Epithelial cell of prostate (primary cell): Measurements from ENCODE around the gene NRM.
"Not testable (repeated sequence)": the region's sequence is repeated elsewhere in the genome, so short reads cannot be mapped to it uniquely, and the experiment has no call there.

Source experiments
- DNase-seq: peaks from one replicate; pipeline ENCODE4 v3.0.0-alpha.2; 2011; ENCODE audit warnings: low read depth, low spot score
- H3K27ac ChIP-seq: fragments of 450-650 bp; 2 replicates; pipeline ENCODE4 v1.5.1; 2017; ENCODE audit warnings: mild to moderate bottlenecking

The NRM gene

GRCh38 chr6:30721198-30722024 is 30.6 kb upstream of the NRM start:
- peak overlapping the region; percentile 95 for H3K27ac ChIP-seq
- no peak for DNase-seq

GRCh38 chr6:30720738-30721197 is 30.0 kb upstream of the NRM start:
- H3K27ac ChIP-seq: peak overlapping the region; percentile 95
- DNase-seq: no peak

GRCh38 chr6:30719791-30720737 is 29.3 kb upstream of the NRM start, which contains the start of gene TUBB:
TUBB (plus strand) TSS chr6:30720352; CDS start chr6:30720507, 155 bp downstream.
- H3K27ac ChIP-seq: peak within 1 kb of the TSS; percentile 95
- peak; percentile 88 for DNase-seq

- peak overlapping the region; percentile 95 for H3K27ac ChIP-seq
- no peak for DNase-seq
Measured at GRCh38 chr6:30719356-30719755, 28.6 kb upstream of the NRM start.

GRCh38 chr6:30717845-30718720 is 27.3 kb upstream of the NRM start:
- DNase-seq: not testable (repeated sequence)
- H3K27ac ChIP-seq: peak overlapping the region; percentile 95

GRCh38 chr6:30717129-30717844 is 26.5 kb upstream of the NRM start, which contains the start of gene MDC1:
MDC1 (minus strand) TSS chr6:30717281; CDS start chr6:30715175, 2,106 bp downstream.
- peak within 1 kb of the TSS; percentile 95 for H3K27ac ChIP-seq
- peak; percentile 100 for DNase-seq

- DNase-seq: no peak
- H3K27ac ChIP-seq: peak overlapping the region; percentile 95
Measured at GRCh38 chr6:30716879-30717128, 26.0 kb upstream of the NRM start.

GRCh38 chr6:30714263-30714662 is 23.5 kb upstream of the NRM start:
- DNase-seq: no peak
- H3K27ac ChIP-seq: no peak overlapping the region

GRCh38 chr6:30712441-30712945 is 21.7 kb upstream of the NRM start:
- DNase-seq: no peak
- H3K27ac ChIP-seq: no peak overlapping the region

GRCh38 chr6:30711758-30712380 is 21.1 kb upstream of the NRM start:
- H3K27ac ChIP-seq: no peak overlapping the region
- no peak for DNase-seq

- no peak overlapping the region for H3K27ac ChIP-seq
- no peak for DNase-seq
Measured at GRCh38 chr6:30709101-30709868, 18.5 kb upstream of the NRM start.

- no peak overlapping the region for H3K27ac ChIP-seq
- DNase-seq: no peak
Measured at GRCh38 chr6:30707281-30707850, 16.6 kb upstream of the NRM start.

- no peak for DNase-seq
Measured at GRCh38 chr6:30705620-30706019, 14.8 kb upstream of the NRM start.

GRCh38 chr6:30703821-30704220 is 13.0 kb upstream of the NRM start:
- no peak for DNase-seq
- H3K27ac ChIP-seq: no peak overlapping the region

More at GRCh38 chr6:30705620-30706019, 14.8 kb upstream of the NRM start:
- H3K27ac ChIP-seq: no peak overlapping the region

GRCh38 chr6:30703011-30703410 is 12.2 kb upstream of the NRM start:
- no peak overlapping the region for H3K27ac ChIP-seq
- DNase-seq: no peak

GRCh38 chr6:30700340-30700739 is 9.6 kb upstream of the NRM start:
- H3K27ac ChIP-seq: peak overlapping the region; percentile 12
- DNase-seq: no peak

- no peak overlapping the region for H3K27ac ChIP-seq
Measured at GRCh38 chr6:30696432-30696831, 5.6 kb upstream of the NRM start.

More at GRCh38 chr6:30696432-30696831, 5.6 kb upstream of the NRM start:
- DNase-seq: no peak
